ENCODE data around the gene DHDH.
"Not testable (repeated sequence)": the region's sequence is repeated elsewhere in the genome, so short reads cannot be mapped to it uniquely, and the experiment has no call there.

The DHDH gene

GRCh38 chr19:48933382-48933932 lies at the start of gene DHDH:
Gene DHDH, plus strand, starts transcription at chr19:48933699. Its CDS starts 23 bp downstream, at chr19:48933722.
- no peaks in the 10 kb centered on the region for H3K9me3 ChIP-seq (ENCODE audit: severe bottlenecking)
- peaks cover 6% of the 10 kb centered on the region for H3K4me1 ChIP-seq (ENCODE audit: insufficient read depth, poor library complexity, severe bottlenecking)
- no peaks in the 10 kb centered on the region for H3K27me3 ChIP-seq (ENCODE audit: insufficient read depth, poor library complexity, severe bottlenecking)
- peak within 1 kb of the TSS; percentile 30 for H3K4me3 ChIP-seq (ENCODE audit: severe bottlenecking)
- no peak for TF ChIP-seq CTCF (IDR thresholded peaks at IDR 0.05; ENCODE audit: poor library complexity, severe bottlenecking)
- ATAC-seq (ENCODE audit: low read depth) (peak; percentile 98), DNase-seq (ENCODE audit: low spot score) (peak; percentile 90)
- no peak within 1 kb of the TSS for H3K27ac ChIP-seq (ENCODE audit: poor library complexity, severe bottlenecking)
- H3K36me3 ChIP-seq (ENCODE audit: low read depth): no peaks in the 10 kb centered on the region

- ATAC-seq (ENCODE audit: low read depth): no peak
- H3K27ac ChIP-seq (ENCODE audit: poor library complexity, severe bottlenecking): no peak overlapping the region
- H3K27me3 ChIP-seq (ENCODE audit: insufficient read depth, poor library complexity, severe bottlenecking): no peaks in the 10 kb centered on the region
- no peak overlapping the region for H3K4me3 ChIP-seq (ENCODE audit: severe bottlenecking)
- TF ChIP-seq CTCF (IDR thresholded peaks at IDR 0.05; ENCODE audit: poor library complexity, severe bottlenecking): no peak
- no peaks in the 10 kb centered on the region for H3K4me1 ChIP-seq (ENCODE audit: insufficient read depth, poor library complexity, severe bottlenecking)
- DNase-seq (ENCODE audit: low spot score): no peak
- no peaks in the 10 kb centered on the region for H3K36me3 ChIP-seq (ENCODE audit: low read depth)
- peaks cover 2% of the 10 kb centered on the region for H3K9me3 ChIP-seq (ENCODE audit: severe bottlenecking)
Measured at GRCh38 chr19:48883726-48884125, 49.8 kb upstream of the DHDH start.

- H3K4me3 ChIP-seq (ENCODE audit: severe bottlenecking): no peak overlapping the region
- no peaks in the 10 kb centered on the region for H3K27me3 ChIP-seq (ENCODE audit: insufficient read depth, poor library complexity, severe bottlenecking)
- no peaks in the 10 kb centered on the region for H3K36me3 ChIP-seq (ENCODE audit: low read depth)
- no peaks in the 10 kb centered on the region for H3K4me1 ChIP-seq (ENCODE audit: insufficient read depth, poor library complexity, severe bottlenecking)
- TF ChIP-seq CTCF (IDR thresholded peaks at IDR 0.05; ENCODE audit: poor library complexity, severe bottlenecking): no peak
- H3K9me3 ChIP-seq (ENCODE audit: severe bottlenecking): no peaks in the 10 kb centered on the region
- H3K27ac ChIP-seq (ENCODE audit: poor library complexity, severe bottlenecking): no peak overlapping the region
- no peak for ATAC-seq (ENCODE audit: low read depth)
- DNase-seq (ENCODE audit: low spot score): no peak
Measured at GRCh38 chr19:48887861-48888612, 45.5 kb upstream of the DHDH start.

GRCh38 chr19:48889496-48889895 lies 44.0 kb upstream of the DHDH start:
- not testable (repeated sequence) for ATAC-seq (ENCODE audit: low read depth); H3K27me3 ChIP-seq (ENCODE audit: insufficient read depth, poor library complexity, severe bottlenecking); H3K4me1 ChIP-seq (ENCODE audit: insufficient read depth, poor library complexity, severe bottlenecking); DNase-seq (ENCODE audit: low spot score); H3K27ac ChIP-seq (ENCODE audit: poor library complexity, severe bottlenecking); H3K36me3 ChIP-seq (ENCODE audit: low read depth); H3K4me3 ChIP-seq (ENCODE audit: severe bottlenecking); H3K9me3 ChIP-seq (ENCODE audit: severe bottlenecking)

GRCh38 chr19:48890551-48890950 lies 42.9 kb upstream of the DHDH start:
- TF ChIP-seq CTCF (IDR thresholded peaks at IDR 0.05; ENCODE audit: poor library complexity, severe bottlenecking): no peak
- Histone ChIP-seq H3K4me1 (ENCODE audit: insufficient read depth, poor library complexity, severe bottlenecking) (no peaks in the 10 kb centered on the region), H3K9me3 (ENCODE audit: severe bottlenecking) (no peaks in the 10 kb centered on the region), H3K27me3 (ENCODE audit: insufficient read depth, poor library complexity, severe bottlenecking) (no peaks in the 10 kb centered on the region), H3K27ac (ENCODE audit: poor library complexity, severe bottlenecking) (no peak overlapping the region), H3K4me3 (ENCODE audit: severe bottlenecking) (no peak overlapping the region), H3K36me3 (ENCODE audit: low read depth) (no peaks in the 10 kb centered on the region)
- ATAC-seq (ENCODE audit: low read depth) (no peak), DNase-seq (ENCODE audit: low spot score) (no peak)
